Calu3 (cell line): ENCODE results near the gene OR2S2. TPM values are rescaled to one million over a fixed set of nuclear protein-coding genes. Genes with fewer than 3 reads are reported as not detected.

ENCODE experiments used
- Bru-seq: library from RNA; stranded (reverse); fragments of 400-500 nt; gene quantifications from one replicate; lab custom pipeline; 2021; lab: Mats Ljungman, UMichigan
- BruChase-seq, 2 experiments: library from RNA; stranded (reverse); fragments of 400-500 nt; gene quantifications; one replicate each; lab custom pipeline; 2021; lab: Mats Ljungman, UMichigan
- BruUV-seq: library from RNA; stranded (reverse); fragments of 400-500 nt; replicated peaks from 2 replicates; lab custom pipeline; 2021; lab: Mats Ljungman, UMichigan
- CTCF ChIA-PET: fragments of 300-600 bp; sonication (Branson Sonifier 250); formaldehyde crosslinking; loops from one replicate; lab custom pipeline; 2022; ENCODE audit warnings: antibody characterized with exemption; lab: Charles Lee
- DNase-seq: peaks from one replicate; pipeline ENCODE4 v3.0.0; 2022
- H3K27ac Mint-ChIP-seq: one replicate; pipeline ENCODE4 v1.8.0; 2022; ENCODE audit warnings: mixed read lengths; ENCODE audit not compliant: unreplicated experiment
- H3K27me3 Mint-ChIP-seq: one replicate; pipeline ENCODE4 v1.8.0; 2022; ENCODE audit warnings: mixed read lengths; ENCODE audit not compliant: unreplicated experiment
- H3K36me3 Mint-ChIP-seq: one replicate; pipeline ENCODE4 v1.8.0; 2022; ENCODE audit warnings: mild to moderate bottlenecking, moderate library complexity, mixed read lengths; ENCODE audit not compliant: insufficient read depth, unreplicated experiment
- H3K4me1 Mint-ChIP-seq: one replicate; pipeline ENCODE4 v1.8.0; 2022; ENCODE audit warnings: mild to moderate bottlenecking, low read depth, mixed read lengths; ENCODE audit not compliant: unreplicated experiment
- H3K4me3 Mint-ChIP-seq: one replicate; pipeline ENCODE4 v1.8.0; 2022; ENCODE audit warnings: mild to moderate bottlenecking, low read depth, moderate library complexity, mixed read lengths; ENCODE audit not compliant: unreplicated experiment
- H3K9me3 Mint-ChIP-seq: one replicate; pipeline ENCODE4 v1.8.0; 2022; ENCODE audit warnings: low read depth, mixed read lengths; ENCODE audit not compliant: unreplicated experiment
- intact Hi-C: fragments of 100-400 bp; cut with micrococcal nuclease; formaldehyde crosslinking; loops from one replicate; pipeline ENCODE4 v1.10.0; 2022; ENCODE audit not compliant: unreplicated experiment
- long read RNA-seq: library from polyadenylated mRNA; stranded (forward); transcript quantifications from one replicate; pipeline ENCODE4 v2.0.0, GENCODE V29; 2022
- total RNA-seq: library from RNA; stranded (reverse); gene quantifications from 2 replicates; pipeline ENCODE4 v1.2.3, GENCODE V29; 2022
- TF ChIP-seq, protein P1 (sequence below): fragments of 200-600 bp; IDR thresholded peaks from one replicate; pipeline ENCODE4 v1.8.0; 2022; ENCODE audit warnings: antibody characterized with exemption; ENCODE audit not compliant: unreplicated experiment

The OR2S2 gene, protein sequence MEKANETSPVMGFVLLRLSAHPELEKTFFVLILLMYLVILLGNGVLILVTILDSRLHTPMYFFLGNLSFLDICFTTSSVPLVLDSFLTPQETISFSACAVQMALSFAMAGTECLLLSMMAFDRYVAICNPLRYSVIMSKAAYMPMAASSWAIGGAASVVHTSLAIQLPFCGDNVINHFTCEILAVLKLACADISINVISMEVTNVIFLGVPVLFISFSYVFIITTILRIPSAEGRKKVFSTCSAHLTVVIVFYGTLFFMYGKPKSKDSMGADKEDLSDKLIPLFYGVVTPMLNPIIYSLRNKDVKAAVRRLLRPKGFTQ
- total RNA-seq (not detected in 2 replicates), Bru-seq, nascent RNA (not detected), BruChase-seq, experiment 1, labeled RNA remaining after a 6-hour chase (not detected), BruChase-seq, experiment 2, labeled RNA remaining after a 2-hour chase (not detected)
- long read RNA-seq = 0 reads

- CTCF ChIA-PET = interaction anchor here (1.1 kb wide), 1 partner anchor 10 kb away, joined by 3 read pairs; no protein-coding TSS in a partner anchor
- intact Hi-C loops = no loop called here
- H3K4me3 Mint-ChIP-seq = no peak within 1 kb of the TSS
- TF ChIP-seq, protein P1, sequence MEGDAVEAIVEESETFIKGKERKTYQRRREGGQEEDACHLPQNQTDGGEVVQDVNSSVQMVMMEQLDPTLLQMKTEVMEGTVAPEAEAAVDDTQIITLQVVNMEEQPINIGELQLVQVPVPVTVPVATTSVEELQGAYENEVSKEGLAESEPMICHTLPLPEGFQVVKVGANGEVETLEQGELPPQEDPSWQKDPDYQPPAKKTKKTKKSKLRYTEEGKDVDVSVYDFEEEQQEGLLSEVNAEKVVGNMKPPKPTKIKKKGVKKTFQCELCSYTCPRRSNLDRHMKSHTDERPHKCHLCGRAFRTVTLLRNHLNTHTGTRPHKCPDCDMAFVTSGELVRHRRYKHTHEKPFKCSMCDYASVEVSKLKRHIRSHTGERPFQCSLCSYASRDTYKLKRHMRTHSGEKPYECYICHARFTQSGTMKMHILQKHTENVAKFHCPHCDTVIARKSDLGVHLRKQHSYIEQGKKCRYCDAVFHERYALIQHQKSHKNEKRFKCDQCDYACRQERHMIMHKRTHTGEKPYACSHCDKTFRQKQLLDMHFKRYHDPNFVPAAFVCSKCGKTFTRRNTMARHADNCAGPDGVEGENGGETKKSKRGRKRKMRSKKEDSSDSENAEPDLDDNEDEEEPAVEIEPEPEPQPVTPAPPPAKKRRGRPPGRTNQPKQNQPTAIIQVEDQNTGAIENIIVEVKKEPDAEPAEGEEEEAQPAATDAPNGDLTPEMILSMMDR = no peak
- DNase-seq = no peak
- BruUV-seq = no TSS peak
- no peak within 1 kb of the TSS for H3K27ac Mint-ChIP-seq
- H3K36me3 Mint-ChIP-seq = no peaks in the 10 kb centered on the region
- no peaks in the 10 kb centered on the region for H3K9me3 Mint-ChIP-seq
- peaks cover 7% of the 10 kb centered on the region for H3K4me1 Mint-ChIP-seq
- H3K27me3 Mint-ChIP-seq = peaks cover 69% of the 10 kb centered on the region
These were observed at the start of gene OR2S2 for GRCh38 chr9:35958104-35958837. Gene OR2S2, minus strand, starts transcription at chr9:35958154. Its CDS starts 56 bp downstream, at chr9:35958098.

- intact Hi-C loops = no loop called here
- Mint-ChIP-seq H3K9me3 (no peaks in the 10 kb centered on the region), H3K27me3 (peaks cover 74% of the 10 kb centered on the region), H3K36me3 (no peaks in the 10 kb centered on the region), H3K4me3 (no peak overlapping the region), H3K27ac (no peak overlapping the region), H3K4me1 (no peaks in the 10 kb centered on the region)
- no TSS peak for BruUV-seq
- TF ChIP-seq, protein P1 = no peak
- no peak for DNase-seq
- CTCF ChIA-PET = no interaction called here
These were observed 49.4 kb upstream of the OR2S2 start for GRCh38 chr9:36007316-36007708.

GRCh38 chr9:36006549-36007315 lies 48.8 kb upstream of the OR2S2 start:
- no peak for DNase-seq
- CTCF ChIA-PET = no interaction called here
- intact Hi-C loops = no loop called here
- BruUV-seq = no TSS peak
- H3K27me3 Mint-ChIP-seq = peaks cover 74% of the 10 kb centered on the region
- no peaks in the 10 kb centered on the region for H3K9me3 Mint-ChIP-seq
- H3K36me3 Mint-ChIP-seq = no peaks in the 10 kb centered on the region
- H3K4me1 Mint-ChIP-seq = no peaks in the 10 kb centered on the region
- H3K27ac Mint-ChIP-seq = no peak overlapping the region
- TF ChIP-seq, protein P1 = no peak
- H3K4me3 Mint-ChIP-seq = no peak overlapping the region

GRCh38 chr9:36005891-36006290 lies 47.9 kb upstream of the OR2S2 start:
- no peaks in the 10 kb centered on the region for H3K36me3 Mint-ChIP-seq
- H3K4me1 Mint-ChIP-seq = no peaks in the 10 kb centered on the region
- no peaks in the 10 kb centered on the region for H3K9me3 Mint-ChIP-seq
- intact Hi-C loops = no loop called here
- TF ChIP-seq, protein P1 = no peak
- no TSS peak for BruUV-seq
- peaks cover 74% of the 10 kb centered on the region for H3K27me3 Mint-ChIP-seq
- no peak overlapping the region for H3K4me3 Mint-ChIP-seq
- CTCF ChIA-PET = interaction anchor here (0.5 kb wide), 1 partner anchor 48 kb away, joined by 10 read pairs; no protein-coding TSS in a partner anchor
- H3K27ac Mint-ChIP-seq = no peak overlapping the region
- no peak for DNase-seq
